ENCODE data around the gene NUTF2. TPM values are rescaled to one million over a fixed set of nuclear protein-coding genes. Genes with fewer than 3 reads are reported as not detected.
"Not testable (repeated sequence)": the region's sequence is repeated elsewhere in the genome, so short reads cannot be mapped to it uniquely, and the experiment has no call there.

NUTF2 gene
- total and polyA plus RNA-seq, 2 donors (not counting 1 experiment from before 2014, with no cell fraction given): 127 to 310 TPM

DNA sequence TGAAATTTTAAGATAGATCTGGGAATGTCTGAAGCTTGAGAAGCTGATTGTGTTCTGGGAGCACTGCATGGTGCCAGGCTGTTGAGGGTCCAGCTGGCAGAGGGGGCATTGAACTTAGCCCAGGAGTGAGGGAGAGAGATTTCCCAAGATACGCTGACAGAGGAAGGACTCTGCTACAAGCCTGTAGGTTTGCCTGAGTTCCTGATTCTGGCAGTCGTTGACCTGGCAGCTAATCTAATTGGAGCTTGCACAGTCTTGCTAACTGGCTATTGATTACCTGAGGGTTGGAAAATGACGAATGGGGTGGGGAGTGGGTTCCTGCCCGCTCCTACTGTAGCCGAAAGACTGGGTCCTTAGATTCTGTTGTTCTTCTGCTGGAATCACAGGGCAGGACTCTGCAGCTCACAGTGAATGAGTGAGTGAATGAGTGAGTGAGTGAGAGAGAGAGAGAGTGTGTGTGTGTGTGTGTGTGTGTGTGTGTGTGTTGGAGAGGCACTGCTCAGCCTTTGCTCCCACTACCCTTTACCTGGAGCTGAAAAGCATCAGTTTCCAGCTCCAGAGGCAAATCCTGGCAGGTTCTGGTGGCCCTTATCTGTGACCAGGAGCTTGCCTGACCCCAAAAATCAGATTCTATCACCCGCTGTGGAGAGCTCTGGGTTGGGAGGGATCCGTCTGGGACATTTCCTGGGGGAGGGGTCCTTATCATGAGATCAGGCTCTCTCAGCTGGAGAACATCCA is 68.2 kb downstream of the NUTF2 start:
- Histone ChIP-seq H3K4me3 (replicated peaks in 1 of 4; ENCODE audit: control extremely low read depth in 1 of 4, insufficient read depth in 1 of 4, low read depth in 3 of 4, low read length in 4 of 4) (no peak overlapping the region), H2AFZ (ENCODE audit: low read length) (no peak overlapping the region), H3K9me3 (ENCODE audit: control insufficient read depth, insufficient read depth, low read depth, low read length) (no peaks in the 10 kb centered on the region), H3K4me2 (ENCODE audit: extremely low read depth, insufficient read depth, low read length) (no peak overlapping the region), H3K79me2 (ENCODE audit: control insufficient read depth, insufficient read depth, low read length) (peaks cover 6% of the 10 kb centered on the region), H3K36me3 (ENCODE audit: control insufficient read depth, insufficient read depth, low read length) (peaks cover 2% of the 10 kb centered on the region), H3K4me1 (ENCODE audit: control insufficient read depth, extremely low read depth, insufficient read depth, low read length) (peaks cover 16% of the 10 kb centered on the region), H3K27ac (ENCODE audit: insufficient read depth, low read length) (no peak overlapping the region), H4K20me1 (ENCODE audit: control insufficient read depth, extremely low read depth, insufficient read depth, low read length) (peaks cover 2% of the 10 kb centered on the region), H3K27me3 (ENCODE audit: control insufficient read depth, insufficient read depth, low read length) (no peaks in the 10 kb centered on the region), H3K9ac (ENCODE audit: insufficient read depth, low read length) (no peak overlapping the region)
- no peak for DNase-seq (ENCODE audit: low read depth in 2 of 2)
- TF ChIP-seq, protein P1, sequence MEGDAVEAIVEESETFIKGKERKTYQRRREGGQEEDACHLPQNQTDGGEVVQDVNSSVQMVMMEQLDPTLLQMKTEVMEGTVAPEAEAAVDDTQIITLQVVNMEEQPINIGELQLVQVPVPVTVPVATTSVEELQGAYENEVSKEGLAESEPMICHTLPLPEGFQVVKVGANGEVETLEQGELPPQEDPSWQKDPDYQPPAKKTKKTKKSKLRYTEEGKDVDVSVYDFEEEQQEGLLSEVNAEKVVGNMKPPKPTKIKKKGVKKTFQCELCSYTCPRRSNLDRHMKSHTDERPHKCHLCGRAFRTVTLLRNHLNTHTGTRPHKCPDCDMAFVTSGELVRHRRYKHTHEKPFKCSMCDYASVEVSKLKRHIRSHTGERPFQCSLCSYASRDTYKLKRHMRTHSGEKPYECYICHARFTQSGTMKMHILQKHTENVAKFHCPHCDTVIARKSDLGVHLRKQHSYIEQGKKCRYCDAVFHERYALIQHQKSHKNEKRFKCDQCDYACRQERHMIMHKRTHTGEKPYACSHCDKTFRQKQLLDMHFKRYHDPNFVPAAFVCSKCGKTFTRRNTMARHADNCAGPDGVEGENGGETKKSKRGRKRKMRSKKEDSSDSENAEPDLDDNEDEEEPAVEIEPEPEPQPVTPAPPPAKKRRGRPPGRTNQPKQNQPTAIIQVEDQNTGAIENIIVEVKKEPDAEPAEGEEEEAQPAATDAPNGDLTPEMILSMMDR (conservative IDR thresholded peaks at IDR 0.05 in 1 of 2, IDR thresholded peaks at IDR 0.05 in 1 of 2; ENCODE audit: low read depth in 1 of 2, low read length in 2 of 2): no peak
- no peak for TF ChIP-seq EZH2 (IDR thresholded peaks at IDR 0.05; ENCODE audit: low read length, missing control alignments)

DNA sequence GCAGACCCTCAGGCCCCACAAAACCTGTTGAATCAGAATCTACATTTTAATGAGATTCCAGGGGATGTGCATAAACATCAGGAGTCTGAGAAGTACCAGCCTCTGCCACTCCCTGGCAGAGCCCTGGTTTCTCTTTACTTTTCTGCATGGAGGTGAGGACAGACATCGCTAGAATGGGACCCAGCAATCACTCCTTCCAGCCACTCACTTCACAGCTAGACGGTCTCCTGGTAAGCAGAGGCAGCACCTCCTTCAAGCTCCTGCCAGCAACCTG is 68.7 kb downstream of the NUTF2 start:
- H3K4me2 ChIP-seq (ENCODE audit: extremely low read depth, insufficient read depth, low read length); H3K9ac ChIP-seq (ENCODE audit: insufficient read depth, low read length); H3K9me3 ChIP-seq (ENCODE audit: control insufficient read depth, insufficient read depth, low read depth, low read length); H3K4me3 ChIP-seq (replicated peaks in 1 of 4; ENCODE audit: control extremely low read depth in 1 of 4, insufficient read depth in 1 of 4, low read depth in 3 of 4, low read length in 4 of 4); H3K27ac ChIP-seq (ENCODE audit: insufficient read depth, low read length); DNase-seq (ENCODE audit: low read depth in 2 of 2); H3K79me2 ChIP-seq (ENCODE audit: control insufficient read depth, insufficient read depth, low read length); H2AFZ ChIP-seq (ENCODE audit: low read length); H3K36me3 ChIP-seq (ENCODE audit: control insufficient read depth, insufficient read depth, low read length); H4K20me1 ChIP-seq (ENCODE audit: control insufficient read depth, extremely low read depth, insufficient read depth, low read length); H3K27me3 ChIP-seq (ENCODE audit: control insufficient read depth, insufficient read depth, low read length): not testable (repeated sequence)
- H3K4me1 ChIP-seq (ENCODE audit: control insufficient read depth, extremely low read depth, insufficient read depth, low read length): peaks cover 16% of the 10 kb centered on the region

DNA sequence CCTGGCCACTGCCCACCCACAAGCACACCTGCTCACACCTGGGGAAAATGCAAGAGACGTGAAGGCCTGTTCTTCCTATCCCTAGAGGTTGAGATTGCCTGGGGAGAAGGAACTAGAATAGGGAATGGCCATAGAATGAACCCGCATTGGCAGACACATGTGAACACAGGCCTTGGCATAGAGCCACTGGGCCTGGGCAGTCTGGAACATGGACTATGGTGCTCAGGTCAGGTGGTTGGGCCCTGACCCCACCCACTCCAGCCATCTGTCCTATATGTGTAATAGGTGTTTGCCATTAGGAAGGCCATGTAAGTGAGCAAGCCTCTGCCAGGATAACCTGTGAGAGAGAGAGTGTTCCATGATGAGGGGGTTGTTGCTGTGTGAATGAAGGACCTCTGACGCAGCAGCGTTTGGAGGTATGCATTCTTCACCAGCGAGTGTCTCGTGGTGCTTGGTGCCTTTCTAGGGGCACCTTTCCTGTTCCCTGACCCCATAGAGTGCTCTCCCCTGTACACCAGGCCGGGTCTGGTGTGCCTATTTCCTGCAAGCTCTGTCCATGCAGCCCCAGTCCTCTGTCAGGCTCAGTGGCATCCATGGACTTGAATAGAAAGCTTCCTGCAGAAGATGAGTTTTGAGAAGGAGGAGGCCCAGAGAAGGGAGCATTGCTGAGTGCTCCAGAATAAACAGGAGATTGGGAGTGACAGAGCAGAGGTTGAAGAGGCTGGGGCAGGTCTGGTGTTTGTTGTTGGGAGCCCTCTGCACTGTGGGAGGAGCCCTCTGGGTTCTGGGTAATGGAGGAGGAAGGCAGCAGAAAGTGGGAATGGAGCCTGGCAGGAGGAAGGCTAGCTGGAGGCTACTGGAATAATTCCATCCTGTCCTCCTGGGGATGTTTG is 69.3 kb downstream of the NUTF2 start:
- Histone ChIP-seq H3K4me1 (ENCODE audit: control insufficient read depth, extremely low read depth, insufficient read depth, low read length) (peaks cover 16% of the 10 kb centered on the region), H3K36me3 (ENCODE audit: control insufficient read depth, insufficient read depth, low read length) (peaks cover 1% of the 10 kb centered on the region), H3K9me3 (ENCODE audit: control insufficient read depth, insufficient read depth, low read depth, low read length) (no peaks in the 10 kb centered on the region), H2AFZ (ENCODE audit: low read length) (no peak overlapping the region), H3K79me2 (ENCODE audit: control insufficient read depth, insufficient read depth, low read length) (peaks cover 9% of the 10 kb centered on the region), H4K20me1 (ENCODE audit: control insufficient read depth, extremely low read depth, insufficient read depth, low read length) (peaks cover 2% of the 10 kb centered on the region), H3K4me3 (replicated peaks in 1 of 4; ENCODE audit: control extremely low read depth in 1 of 4, insufficient read depth in 1 of 4, low read depth in 3 of 4, low read length in 4 of 4) (no peak overlapping the region), H3K4me2 (ENCODE audit: extremely low read depth, insufficient read depth, low read length) (no peak overlapping the region), H3K27me3 (ENCODE audit: control insufficient read depth, insufficient read depth, low read length) (no peaks in the 10 kb centered on the region), H3K27ac (ENCODE audit: insufficient read depth, low read length) (no peak overlapping the region), H3K9ac (ENCODE audit: insufficient read depth, low read length) (no peak overlapping the region)
- no peak for TF ChIP-seq EZH2 (IDR thresholded peaks at IDR 0.05; ENCODE audit: low read length, missing control alignments)
- peak in 1 of 2 donors; percentile 26 for DNase-seq (ENCODE audit: low read depth in 2 of 2)

Measured in fibroblast of lung (primary cell).